SK-N-SH treated with all-trans-retinoic acid at 6 μM for 48 hours (cell line): Measurements from ENCODE around the gene XPNPEP2.

Experiments
- ATAC-seq: fragments of 200-7000 bp; cut with Tn5 transposase; 3 replicates; pipeline ENCODE4 v1.9.1; 2020; ENCODE audit warnings: mild to moderate bottlenecking, moderate library complexity
- ARNTL ChIP-seq: fragments of 450-650 bp; formaldehyde crosslinking; IDR thresholded peaks from 2 replicates; pipeline ENCODE4 v1.5.0; 2020; ENCODE audit warnings: low read depth, mild to moderate bottlenecking, moderate library complexity, borderline replicate concordance
- BACH2 ChIP-seq: fragments of 250-450 bp; sonication (Bioruptor Pico); IDR thresholded peaks from 2 replicates; pipeline ENCODE4 v1.9.0; 2021; ENCODE audit warnings: mild to moderate bottlenecking, borderline replicate concordance
- CREB5 ChIP-seq: fragments of 250-450 bp; sonication (Bioruptor Pico); IDR thresholded peaks from 2 replicates; pipeline ENCODE4 v1.5.1; 2020; ENCODE audit warnings: low read depth, mild to moderate bottlenecking, moderate library complexity
- CSDC2 ChIP-seq: fragments of 250-450 bp; sonication (Bioruptor Pico); IDR thresholded peaks from 2 replicates; pipeline ENCODE4 v1.5.0; 2020; ENCODE audit warnings: mild to moderate bottlenecking, moderate library complexity
- CSRNP3 ChIP-seq: fragments of 250-450 bp; sonication (Bioruptor Pico); IDR thresholded peaks from 2 replicates; pipeline ENCODE4 v1.5.1; 2021; ENCODE audit warnings: mild to moderate bottlenecking, moderate library complexity
- GLIS3 ChIP-seq: fragments of 250-450 bp; sonication (Bioruptor Pico); IDR thresholded peaks from 2 replicates; pipeline ENCODE4 v1.5.0; 2020; ENCODE audit warnings: mild to moderate bottlenecking, moderate library complexity
- ISL1 ChIP-seq: fragments of 250-450 bp; sonication (Bioruptor Pico); IDR thresholded peaks from 2 replicates; pipeline ENCODE4 v2.1.2; 2022; ENCODE audit warnings: mild to moderate bottlenecking, moderate library complexity
- OSR1 ChIP-seq: fragments of 250-450 bp; sonication (Bioruptor Pico); IDR thresholded peaks from 2 replicates; pipeline ENCODE4 v1.8.0; 2022; ENCODE audit warnings: moderate library complexity, mild to moderate bottlenecking, inconsistent platforms
- PATZ1 ChIP-seq: fragments of 250-450 bp; sonication (Bioruptor Pico); IDR thresholded peaks from 2 replicates; pipeline ENCODE4 v1.8.0; 2020; ENCODE audit warnings: mild to moderate bottlenecking, moderate library complexity, borderline replicate concordance
- POU6F1 ChIP-seq: fragments of 250-450 bp; sonication (Bioruptor Pico); IDR thresholded peaks from 2 replicates; pipeline ENCODE4 v1.8.0; 2021; ENCODE audit warnings: low read depth, mild to moderate bottlenecking, moderate library complexity, borderline replicate concordance
- PPARA ChIP-seq: fragments of 250-450 bp; sonication (Bioruptor Pico); IDR thresholded peaks from 2 replicates; pipeline ENCODE4 v1.5.0; 2020; ENCODE audit warnings: mild to moderate bottlenecking, borderline replicate concordance
- RARB ChIP-seq: fragments of 250-450 bp; sonication (Bioruptor Pico); IDR thresholded peaks from 2 replicates; pipeline ENCODE4 v1.8.0; 2021; ENCODE audit warnings: mild to moderate bottlenecking, moderate library complexity
- SNAI2 ChIP-seq: fragments of 250-450 bp; sonication (Bioruptor Pico); IDR thresholded peaks from 2 replicates; pipeline ENCODE4 v1.5.0; 2020; ENCODE audit warnings: mild to moderate bottlenecking, moderate library complexity
- TCF4 ChIP-seq: fragments of 250-450 bp; sonication (Bioruptor Pico); IDR thresholded peaks from 2 replicates; pipeline ENCODE4 v1.8.0; 2021; ENCODE audit warnings: mild to moderate bottlenecking, moderate library complexity, borderline replicate concordance
- TOX ChIP-seq: fragments of 250-450 bp; sonication (Bioruptor Pico); IDR thresholded peaks from 2 replicates; pipeline ENCODE4 v1.8.0; 2021; ENCODE audit warnings: mild to moderate bottlenecking, moderate library complexity, borderline replicate concordance
- TSHZ2 ChIP-seq: fragments of 250-450 bp; sonication (Bioruptor Pico); IDR thresholded peaks from 2 replicates; pipeline ENCODE4 v1.5.0; 2020; ENCODE audit warnings: mild to moderate bottlenecking, moderate library complexity
- ZC3H10 ChIP-seq: fragments of 250-450 bp; sonication (Bioruptor Pico); IDR thresholded peaks from 2 replicates; pipeline ENCODE4 v1.5.1; 2021; ENCODE audit warnings: mild to moderate bottlenecking, moderate library complexity
- ZFP3 ChIP-seq: fragments of 250-450 bp; sonication (Bioruptor Pico); IDR thresholded peaks from 2 replicates; pipeline ENCODE4 v1.5.0; 2020; ENCODE audit warnings: mild to moderate bottlenecking, moderate library complexity
- ZFP30 ChIP-seq: fragments of 450-650 bp; formaldehyde crosslinking; IDR thresholded peaks from 2 replicates; pipeline ENCODE4 v1.5.0; 2022; ENCODE audit warnings: mild to moderate bottlenecking, moderate library complexity
- ZNF565 ChIP-seq: fragments of 450-650 bp; formaldehyde crosslinking; conservative IDR thresholded peaks from 2 replicates; pipeline ENCODE4 v1.5.0; 2020; ENCODE audit warnings: low read depth, mild to moderate bottlenecking, moderate library complexity
- ZNF70 ChIP-seq: fragments of 450-650 bp; formaldehyde crosslinking; IDR thresholded peaks from 2 replicates; pipeline ENCODE4 v1.5.0; 2020; ENCODE audit warnings: mild to moderate bottlenecking, moderate library complexity
- ZNF8 ChIP-seq: fragments of 450-650 bp; formaldehyde crosslinking; IDR thresholded peaks from 2 replicates; pipeline ENCODE4 v1.5.0; 2020; ENCODE audit warnings: mild to moderate bottlenecking, moderate library complexity

XPNPEP2 gene

GRCh38 chrX:129800186-129800585 lies 61.4 kb downstream of the XPNPEP2 start:
- TF ChIP-seq ZFP30: no peak
- no peak for TF ChIP-seq OSR1 (CRISPR knock-in tag)
- ATAC-seq: no peak

- no peak for ATAC-seq
- TF ChIP-seq GLIS3 (CRISPR knock-in tag) (no peak), ZFP3 (no peak), RARB (CRISPR knock-in tag) (no peak), ARNTL (CRISPR knock-in tag) (no peak), ZNF70 (CRISPR knock-in tag) (no peak), ZC3H10 (CRISPR knock-in tag) (no peak), OSR1 (CRISPR knock-in tag) (no peak), PPARA (no peak), CSDC2 (CRISPR knock-in tag) (no peak), BACH2 (CRISPR knock-in tag) (no peak), TCF4 (CRISPR knock-in tag) (no peak), SNAI2 (CRISPR knock-in tag) (no peak), TSHZ2 (no peak), PATZ1 (CRISPR knock-in tag) (no peak), CSRNP3 (CRISPR knock-in tag) (no peak), CREB5 (no peak)
Observed at GRCh38 chrX:129802863-129803262, 64.1 kb downstream of the XPNPEP2 start.

- ATAC-seq: no peak
- TF ChIP-seq PATZ1 (CRISPR knock-in tag): no peak
- TF ChIP-seq POU6F1: no peak
- TF ChIP-seq ISL1 (CRISPR knock-in tag): no peak
- TF ChIP-seq CSDC2 (CRISPR knock-in tag): no peak
- TF ChIP-seq BACH2 (CRISPR knock-in tag): no peak
- no peak for TF ChIP-seq CSRNP3 (CRISPR knock-in tag)
- no peak for TF ChIP-seq TOX (CRISPR knock-in tag)
- no peak for TF ChIP-seq SNAI2 (CRISPR knock-in tag)
- TF ChIP-seq RARB (CRISPR knock-in tag): no peak
- no peak for TF ChIP-seq GLIS3 (CRISPR knock-in tag)
- no peak for TF ChIP-seq ZNF8 (CRISPR knock-in tag)
- no peak for TF ChIP-seq PPARA
- no peak for TF ChIP-seq OSR1 (CRISPR knock-in tag)
- no peak for TF ChIP-seq ARNTL (CRISPR knock-in tag)
- no peak for TF ChIP-seq ZFP30
- TF ChIP-seq ZC3H10 (CRISPR knock-in tag): no peak
- TF ChIP-seq ZFP3: no peak
- no peak for TF ChIP-seq ZNF565 (CRISPR knock-in tag)
- TF ChIP-seq CREB5: no peak
Observed at GRCh38 chrX:129804806-129805205, 66.0 kb downstream of the XPNPEP2 start.
